ENCODE data around the gene METAP1D.

The METAP1D gene

GRCh38 chr2:172107690-172108586 lies 108.2 kb downstream of the METAP1D start:
- no peak for TF ChIP-seq FOXP2 (optimal IDR thresholded peaks at IDR 0.05; ENCODE audit: borderline replicate concordance, extremely low read depth, extremely low read length, insufficient read depth)
- TF ChIP-seq POLR2AphosphoS5 (IDR thresholded peaks at IDR 0.05; ENCODE audit: low read depth, low read length) = no peak
- TF ChIP-seq TAF1 (IDR thresholded peaks at IDR 0.05; ENCODE audit: borderline replicate concordance, insufficient read depth, low read length) = no peak
- no peak for TF ChIP-seq SIN3A (IDR thresholded peaks at IDR 0.05; ENCODE audit: borderline replicate concordance, insufficient read depth, low read length)
- TF ChIP-seq REST (IDR thresholded peaks at IDR 0.05; ENCODE audit: insufficient read depth in 1 of 2, low read depth in 2 of 2, low read length in 2 of 2) = no peak

- TF ChIP-seq SIN3A (IDR thresholded peaks at IDR 0.05; ENCODE audit: borderline replicate concordance, insufficient read depth, low read length) = no peak
- no peak for TF ChIP-seq TAF1 (IDR thresholded peaks at IDR 0.05; ENCODE audit: borderline replicate concordance, insufficient read depth, low read length)
- TF ChIP-seq FOXP2 (optimal IDR thresholded peaks at IDR 0.05; ENCODE audit: borderline replicate concordance, extremely low read depth, extremely low read length, insufficient read depth) = no peak
- TF ChIP-seq REST (IDR thresholded peaks at IDR 0.05; ENCODE audit: insufficient read depth in 1 of 2, low read depth in 2 of 2, low read length in 2 of 2) = no peak
- TF ChIP-seq POLR2AphosphoS5 (IDR thresholded peaks at IDR 0.05; ENCODE audit: low read depth, low read length) = no peak
Observed at GRCh38 chr2:172108587-172108930, 108.8 kb downstream of the METAP1D start.

GRCh38 chr2:172109256-172109987 lies 109.7 kb downstream of the METAP1D start:
- TF ChIP-seq TAF1 (IDR thresholded peaks at IDR 0.05; ENCODE audit: borderline replicate concordance, insufficient read depth, low read length) (no peak), POLR2AphosphoS5 (IDR thresholded peaks at IDR 0.05; ENCODE audit: low read depth, low read length) (no peak), FOXP2 (optimal IDR thresholded peaks at IDR 0.05; ENCODE audit: borderline replicate concordance, extremely low read depth, extremely low read length, insufficient read depth) (no peak), SIN3A (IDR thresholded peaks at IDR 0.05; ENCODE audit: borderline replicate concordance, insufficient read depth, low read length) (no peak), REST (IDR thresholded peaks at IDR 0.05; ENCODE audit: insufficient read depth in 1 of 2, low read depth in 2 of 2, low read length in 2 of 2) (no peak)

GRCh38 chr2:172109988-172110811 lies 110.4 kb downstream of the METAP1D start:
- TF ChIP-seq POLR2AphosphoS5 (IDR thresholded peaks at IDR 0.05; ENCODE audit: low read depth, low read length) = no peak
- TF ChIP-seq SIN3A (IDR thresholded peaks at IDR 0.05; ENCODE audit: borderline replicate concordance, insufficient read depth, low read length) = no peak
- TF ChIP-seq FOXP2 (optimal IDR thresholded peaks at IDR 0.05; ENCODE audit: borderline replicate concordance, extremely low read depth, extremely low read length, insufficient read depth) = no peak
- no peak for TF ChIP-seq REST (IDR thresholded peaks at IDR 0.05; ENCODE audit: insufficient read depth in 1 of 2, low read depth in 2 of 2, low read length in 2 of 2)
- no peak for TF ChIP-seq TAF1 (IDR thresholded peaks at IDR 0.05; ENCODE audit: borderline replicate concordance, insufficient read depth, low read length)
